Loucy (cell line): ENCODE results near the gene TMEM178B.

Experiments
- CTCF ChIP-seq: fragments of 200-600 bp; sonication (generic); conservative IDR thresholded peaks from 2 replicates; pipeline ENCODE4 v1.5.1; 2014; ENCODE audit warnings: mild to moderate bottlenecking, antibody characterized with exemption, low read length
- EZH2phosphoT487 ChIP-seq: fragments of 200-600 bp; IDR thresholded peaks from 2 replicates; pipeline ENCODE4 v1.6.1; 2018; ENCODE audit warnings: antibody characterized with exemption, mild to moderate bottlenecking, moderate library complexity, borderline replicate concordance

GRCh38 chr7:141221007-141221612 lies 147.2 kb downstream of the TMEM178B start:
- TF ChIP-seq CTCF (no peak), EZH2phosphoT487 (no peak)
